ENCODE results near the gene ACSS2.

DNA sequence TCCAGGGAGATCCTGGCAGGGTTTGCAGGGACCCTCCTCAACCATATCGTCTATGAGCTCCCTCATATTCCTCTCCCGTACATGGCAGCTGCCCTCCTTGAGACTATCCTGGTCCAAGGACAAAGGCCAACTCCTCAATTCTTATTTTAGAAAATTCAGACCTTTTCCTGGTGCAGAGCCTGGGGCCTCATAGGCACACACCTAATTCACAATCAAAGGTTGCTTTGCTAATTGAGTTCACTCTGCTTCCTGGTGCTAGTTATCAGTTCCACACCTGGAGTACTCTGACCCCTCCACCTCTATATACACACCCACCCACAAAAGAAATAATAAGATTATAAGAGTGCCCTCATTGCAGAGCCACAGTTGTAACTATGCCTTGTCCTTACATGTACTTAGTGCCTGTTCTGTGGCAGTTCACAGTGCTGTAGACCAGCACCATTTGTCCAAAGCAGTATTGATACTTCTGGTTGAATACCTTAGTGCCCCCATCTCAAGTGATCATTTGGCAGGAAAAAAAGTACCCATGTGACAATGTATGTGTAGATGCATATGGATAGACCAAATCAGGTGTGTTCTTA lies 40.5 kb downstream of the ACSS2 start:
- TF ChIP-seq EP300 (IDR thresholded peaks at IDR 0.05), result no peak
- TF ChIP-seq, protein P1, sequence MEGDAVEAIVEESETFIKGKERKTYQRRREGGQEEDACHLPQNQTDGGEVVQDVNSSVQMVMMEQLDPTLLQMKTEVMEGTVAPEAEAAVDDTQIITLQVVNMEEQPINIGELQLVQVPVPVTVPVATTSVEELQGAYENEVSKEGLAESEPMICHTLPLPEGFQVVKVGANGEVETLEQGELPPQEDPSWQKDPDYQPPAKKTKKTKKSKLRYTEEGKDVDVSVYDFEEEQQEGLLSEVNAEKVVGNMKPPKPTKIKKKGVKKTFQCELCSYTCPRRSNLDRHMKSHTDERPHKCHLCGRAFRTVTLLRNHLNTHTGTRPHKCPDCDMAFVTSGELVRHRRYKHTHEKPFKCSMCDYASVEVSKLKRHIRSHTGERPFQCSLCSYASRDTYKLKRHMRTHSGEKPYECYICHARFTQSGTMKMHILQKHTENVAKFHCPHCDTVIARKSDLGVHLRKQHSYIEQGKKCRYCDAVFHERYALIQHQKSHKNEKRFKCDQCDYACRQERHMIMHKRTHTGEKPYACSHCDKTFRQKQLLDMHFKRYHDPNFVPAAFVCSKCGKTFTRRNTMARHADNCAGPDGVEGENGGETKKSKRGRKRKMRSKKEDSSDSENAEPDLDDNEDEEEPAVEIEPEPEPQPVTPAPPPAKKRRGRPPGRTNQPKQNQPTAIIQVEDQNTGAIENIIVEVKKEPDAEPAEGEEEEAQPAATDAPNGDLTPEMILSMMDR (IDR thresholded peaks at IDR 0.05), result no peak
